Measurements from ENCODE around the gene PRC1.

- TF ChIP-seq CTCF (IDR thresholded peaks at IDR 0.05) (no peak), POLR2A (IDR thresholded peaks at IDR 0.05; ENCODE audit: low read depth) (peak; percentile 65), EP300 (IDR thresholded peaks at IDR 0.05) (peak; percentile 12), POLR2AphosphoS5 (IDR thresholded peaks at IDR 0.05) (peak; percentile 87 to 93)
These were observed 39.4 kb downstream of the PRC1 start, which contains the start of gene RCCD1 for GRCh38 chr15:90954712-90955623.
